GM19468 (cell line): ENCODE results near the gene MS4A14.
"Not testable (repeated sequence)": the region's sequence is repeated elsewhere in the genome, so short reads cannot be mapped to it uniquely, and the experiment has no call there.

ENCODE experiments used
- ATAC-seq: cut with Tn5 transposase; IDR thresholded peaks from one replicate; pipeline ENCODE4 v1.9.1; 2021; ENCODE audit warnings: mild to moderate bottlenecking, moderate library complexity, moderate number of reproducible peaks; ENCODE audit not compliant: unreplicated experiment; ENCODE audit errors: extremely low read depth

The MS4A14 gene

GRCh38 chr11:60389279-60389910 is 6.9 kb upstream of the MS4A14 start:
- peak; percentile 86 for ATAC-seq

GRCh38 chr11:60390419-60390818 is 5.8 kb upstream of the MS4A14 start:
- ATAC-seq = no peak

- ATAC-seq = no peak
These were observed 3.9 kb upstream of the MS4A14 start for GRCh38 chr11:60392361-60392760.

- no peak for ATAC-seq
These were observed 3.2 kb upstream of the MS4A14 start for GRCh38 chr11:60393016-60393415.

- ATAC-seq = no peak
These were observed 1.4 kb upstream of the MS4A14 start for GRCh38 chr11:60394666-60395380.

GRCh38 chr11:60396799-60397198 is 540 bp downstream of the MS4A14 start:
- ATAC-seq = no peak

GRCh38 chr11:60420015-60420414 is 23.8 kb downstream of the MS4A14 start:
- no peak for ATAC-seq

GRCh38 chr11:60422609-60423008 is 26.4 kb downstream of the MS4A14 start:
- ATAC-seq = no peak

- ATAC-seq = no peak
These were observed 32.3 kb downstream of the MS4A14 start for GRCh38 chr11:60428517-60428916.

- no peak for ATAC-seq
These were observed 33.0 kb downstream of the MS4A14 start, which contains the start of gene MS4A5 for GRCh38 chr11:60429272-60429671. Gene MS4A5 (plus strand): TSS chr11:60429572. CDS start chr11:60429675, 103 bp downstream.

- ATAC-seq = no peak
These were observed 35.0 kb downstream of the MS4A14 start for GRCh38 chr11:60431251-60431650.

GRCh38 chr11:60433401-60433800 is 37.1 kb downstream of the MS4A14 start:
- no peak for ATAC-seq

GRCh38 chr11:60447070-60447469 is 50.8 kb downstream of the MS4A14 start:
- ATAC-seq = no peak

- no peak for ATAC-seq
These were observed 51.6 kb downstream of the MS4A14 start for GRCh38 chr11:60447846-60448245.

- not testable (repeated sequence) for ATAC-seq
These were observed 54.9 kb downstream of the MS4A14 start for GRCh38 chr11:60451185-60451584.

- no peak for ATAC-seq
These were observed 58.0 kb downstream of the MS4A14 start for GRCh38 chr11:60454212-60454611.

- peak; percentile 88 for ATAC-seq
These were observed 59.3 kb downstream of the MS4A14 start, which contains the start of gene MS4A1 for GRCh38 chr11:60455531-60456042. Gene MS4A1 (plus strand): TSS chr11:60455847. CDS start chr11:60462375, 6,528 bp downstream.

GRCh38 chr11:60457576-60457975 is 61.3 kb downstream of the MS4A14 start:
- ATAC-seq = no peak

- ATAC-seq = no peak
These were observed 63.1 kb downstream of the MS4A14 start for GRCh38 chr11:60459345-60459744.
